NT2/D1 (cell line): ENCODE results near the gene PRKCH.

Experiments used
- SUZ12 ChIP-seq: IDR thresholded peaks from 2 replicates; pipeline ENCODE4 v1.6.1; 2011; ENCODE audit not compliant: insufficient read length, insufficient read depth; ENCODE audit errors: extremely low read depth
- YY1 ChIP-seq: IDR thresholded peaks from 2 replicates; pipeline ENCODE4 v1.6.1; 2011; ENCODE audit not compliant: insufficient read length, insufficient read depth

- TF ChIP-seq SUZ12 (no peak), YY1 (no peak)
Observed at GRCh38 chr14:61338457-61338856, 17.1 kb downstream of the PRKCH start.
